Astrocyte (in vitro differentiated cells and primary cell): ENCODE data around the gene RPS27L. TPM values are rescaled to one million over a fixed set of nuclear protein-coding genes. Genes with fewer than 3 reads are reported as not detected.

Source experiments
- DNase-seq: peaks from one replicate; pipeline ENCODE4 v3.0.0-alpha.2; 2010; ENCODE audit warnings: low read depth
- FAIRE-seq: peaks from 2 replicates; lab custom pipeline; 2011; peaks lifted over from hg19 to GRCh38; lab: Jason Lieb, UNC
- H2AFZ ChIP-seq: 2 replicates; pipeline ENCODE4 v1.6.0; 2012; ENCODE audit warnings: low read depth, low read length, inconsistent platforms
- H3K27ac ChIP-seq: 2 replicates; pipeline ENCODE4 v1.5.1; 2011; ENCODE audit warnings: low read depth, low read length, inconsistent platforms
- H3K27me3 ChIP-seq: 2 replicates; pipeline ENCODE4 v1.6.0; 2011; ENCODE audit warnings: low read length, inconsistent platforms; ENCODE audit not compliant: insufficient read depth
- H3K36me3 ChIP-seq: 2 replicates; pipeline ENCODE4 v1.5.1; 2011; ENCODE audit warnings: low read length, inconsistent platforms; ENCODE audit not compliant: insufficient read depth
- H3K4me1 ChIP-seq: 2 replicates; pipeline ENCODE4 v1.5.1; 2011; ENCODE audit warnings: low read length, inconsistent platforms; ENCODE audit not compliant: insufficient read depth
- H3K4me2 ChIP-seq: 2 replicates; pipeline ENCODE4 v1.6.0; 2012; ENCODE audit warnings: low read length, inconsistent platforms
- H3K4me3 ChIP-seq: 2 replicates; pipeline ENCODE4 v1.5.1; 2011; ENCODE audit warnings: low read depth, mild to moderate bottlenecking, low read length, inconsistent platforms; ENCODE audit not compliant: insufficient read depth
- H3K79me2 ChIP-seq: 2 replicates; pipeline ENCODE4 v1.6.0; 2012; ENCODE audit warnings: mild to moderate bottlenecking, low read length, inconsistent platforms; ENCODE audit not compliant: insufficient read depth
- H3K9ac ChIP-seq: 2 replicates; pipeline ENCODE4 v1.6.0; 2012; ENCODE audit warnings: mild to moderate bottlenecking, low read length, inconsistent platforms
- H3K9me3 ChIP-seq: 2 replicates; pipeline ENCODE4 v1.5.1; 2012; ENCODE audit warnings: low read depth, mild to moderate bottlenecking, low read length, inconsistent platforms; ENCODE audit not compliant: insufficient read depth
- H4K20me1 ChIP-seq: 2 replicates; pipeline ENCODE4 v1.6.0; 2012; ENCODE audit warnings: low read length, inconsistent platforms; ENCODE audit not compliant: insufficient read depth
- H3K27ac Mint-ChIP-seq: one replicate; pipeline ENCODE4 v1.8.0; 2021; ENCODE audit warnings: mild to moderate bottlenecking, mixed read lengths; ENCODE audit not compliant: unreplicated experiment
- H3K27me3 Mint-ChIP-seq: one replicate; pipeline ENCODE4 v1.8.0; 2021; ENCODE audit warnings: low read depth, mixed read lengths; ENCODE audit not compliant: unreplicated experiment
- H3K36me3 Mint-ChIP-seq: one replicate; pipeline ENCODE4 v1.8.0; 2021; ENCODE audit warnings: low read depth, mixed read lengths; ENCODE audit not compliant: unreplicated experiment
- H3K4me1 Mint-ChIP-seq: one replicate; pipeline ENCODE4 v1.8.0; 2021; ENCODE audit warnings: low read depth, mixed read lengths; ENCODE audit not compliant: unreplicated experiment
- H3K4me3 Mint-ChIP-seq: one replicate; pipeline ENCODE4 v1.8.0; 2021; ENCODE audit warnings: mild to moderate bottlenecking, moderate library complexity, mixed read lengths; ENCODE audit not compliant: unreplicated experiment
- H3K9me3 Mint-ChIP-seq: one replicate; pipeline ENCODE4 v1.8.0; 2021; ENCODE audit warnings: mild to moderate bottlenecking, mixed read lengths; ENCODE audit not compliant: unreplicated experiment
- CTCF ChIP-seq: IDR thresholded peaks from 2 replicates; pipeline ENCODE4 v1.5.1; 2011; ENCODE audit warnings: low read depth, mild to moderate bottlenecking, inconsistent platforms, low read length, moderate library complexity; ENCODE audit not compliant: insufficient read depth
- EZH2 ChIP-seq: IDR thresholded peaks from 2 replicates; pipeline ENCODE4 v1.6.1; 2012; ENCODE audit warnings: mild to moderate bottlenecking, low read length, inconsistent platforms; ENCODE audit not compliant: insufficient read depth
- total RNA-seq: library from RNA; stranded (reverse); gene quantifications from 2 replicates; pipeline ENCODE4 v1.2.1, GENCODE V29; 2021

The RPS27L gene
- total RNA-seq, 1 donor from 2014 or later: 484 TPM

GRCh38 chr15:63197626-63198025 lies 40.3 kb upstream of the RPS27L start:
- Mint-ChIP-seq H3K9me3 (no peaks in the 10 kb centered on the region), H3K4me1 (peaks cover 53% of the 10 kb centered on the region), H3K4me3 (no peak overlapping the region), H3K27ac (peak overlapping the region; percentile 87), H3K27me3 (no peaks in the 10 kb centered on the region), H3K36me3 (no peaks in the 10 kb centered on the region)
- peaks cover 12% of the 10 kb centered on the region for H3K4me1 ChIP-seq
- H4K20me1 ChIP-seq: peaks cover 15% of the 10 kb centered on the region
- no peak overlapping the region for H3K9ac ChIP-seq
- FAIRE-seq (no peak), DNase-seq (no peak)
- no peaks in the 10 kb centered on the region for H3K27me3 ChIP-seq
- peaks cover 83% of the 10 kb centered on the region for H3K79me2 ChIP-seq
- H3K4me3 ChIP-seq: no peak overlapping the region
- no peaks in the 10 kb centered on the region for H3K9me3 ChIP-seq
- H2AFZ ChIP-seq: no peak overlapping the region
- TF ChIP-seq CTCF: no peak
- TF ChIP-seq EZH2: no peak
- H3K4me2 ChIP-seq: no peak overlapping the region
- H3K36me3 ChIP-seq: peaks cover 2% of the 10 kb centered on the region
- H3K27ac ChIP-seq: no peak overlapping the region

- H2AFZ ChIP-seq: no peak overlapping the region
- Mint-ChIP-seq H3K27ac (no peak overlapping the region), H3K36me3 (no peaks in the 10 kb centered on the region), H3K4me1 (peaks cover 56% of the 10 kb centered on the region), H3K27me3 (no peaks in the 10 kb centered on the region), H3K4me3 (no peak overlapping the region), H3K9me3 (no peaks in the 10 kb centered on the region)
- peaks cover 23% of the 10 kb centered on the region for H4K20me1 ChIP-seq
- no peak overlapping the region for H3K4me2 ChIP-seq
- peaks cover 91% of the 10 kb centered on the region for H3K79me2 ChIP-seq
- FAIRE-seq: no peak
- DNase-seq: no peak
- no peak overlapping the region for H3K27ac ChIP-seq
- peaks cover 2% of the 10 kb centered on the region for H3K36me3 ChIP-seq
- H3K9ac ChIP-seq: no peak overlapping the region
- TF ChIP-seq CTCF (no peak), EZH2 (no peak)
- H3K4me1 ChIP-seq: peaks cover 9% of the 10 kb centered on the region
- no peak overlapping the region for H3K4me3 ChIP-seq
- no peaks in the 10 kb centered on the region for H3K27me3 ChIP-seq
- no peaks in the 10 kb centered on the region for H3K9me3 ChIP-seq
Measured at GRCh38 chr15:63196842-63197241, 39.6 kb upstream of the RPS27L start.

- no peak overlapping the region for H3K4me2 ChIP-seq
- H3K27ac Mint-ChIP-seq: no peak overlapping the region
- no peak overlapping the region for H3K4me3 Mint-ChIP-seq
Measured at GRCh38 chr15:63195569-63196015, 38.3 kb upstream of the RPS27L start.

More at GRCh38 chr15:63195569-63196015, 38.3 kb upstream of the RPS27L start:
- no peak overlapping the region for H3K27ac ChIP-seq
- peaks cover 92% of the 10 kb centered on the region for H3K79me2 ChIP-seq
- H3K36me3 ChIP-seq: peaks cover 2% of the 10 kb centered on the region
- H2AFZ ChIP-seq: no peak overlapping the region
- TF ChIP-seq EZH2 (no peak), CTCF (no peak)
- no peaks in the 10 kb centered on the region for H3K27me3 ChIP-seq
- DNase-seq (no peak), FAIRE-seq (no peak)
- peaks cover 17% of the 10 kb centered on the region for H3K4me1 ChIP-seq
- no peaks in the 10 kb centered on the region for H3K27me3 Mint-ChIP-seq
- H3K9me3 ChIP-seq: no peaks in the 10 kb centered on the region
- H3K9ac ChIP-seq: no peak overlapping the region
- H3K4me3 ChIP-seq: no peak overlapping the region
- no peaks in the 10 kb centered on the region for H3K9me3 Mint-ChIP-seq
- peaks cover 29% of the 10 kb centered on the region for H4K20me1 ChIP-seq
- H3K36me3 Mint-ChIP-seq: no peaks in the 10 kb centered on the region
- H3K4me1 Mint-ChIP-seq: peaks cover 58% of the 10 kb centered on the region
